Right lobe of liver (tissue), 6 donors: Measurements from ENCODE around the gene NUTM1. TPM values are rescaled to one million over a fixed set of nuclear protein-coding genes. Genes with fewer than 3 reads are reported as not detected.
A peak's percentile ranks its signal among the peaks of the same experiment; 100 is the strongest.

Experiments
- ATAC-seq, 4 donors: fragments of 200-7000 bp; cut with Tn5 transposase; one replicate each; pipeline ENCODE4 v1.9.1; 2020; ENCODE audit warnings: mild to moderate bottlenecking in 4 of 4, moderate library complexity in 4 of 4
- DNase-seq, 3 donors: peaks; one replicate each; pipeline ENCODE4 v3.0.0-alpha.2; 2020
- H3K27ac ChIP-seq, 3 donors: fragments of 200-600 bp; one replicate each; pipeline ENCODE4 v1.8.0; 2022
- H3K27me3 ChIP-seq, 2 donors: fragments of 200-600 bp; one replicate each; pipeline ENCODE4 v1.8.0; 2022
- H3K36me3 ChIP-seq, 4 donors: fragments of 200-600 bp; sonication (generic) in 1 of 4; one replicate each; pipeline versions ENCODE4 v1.5.1 to v1.8.0; 2017 to 2022; ENCODE audit warnings: control low read depth in 1 of 4
- H3K4me1 ChIP-seq, 4 donors: fragments of 200-600 bp; sonication (generic) in 1 of 4; one replicate each; pipeline versions ENCODE4 v1.5.1 to v1.8.0; 2017 to 2022; ENCODE audit warnings: control low read depth in 1 of 4
- H3K4me3 ChIP-seq, 3 donors: fragments of 200-600 bp; one replicate each; pipeline ENCODE4 v1.8.0; 2022
- H3K9me3 ChIP-seq, 4 donors: fragments of 200-600 bp; sonication (generic) in 1 of 4; one replicate each; pipeline versions ENCODE4 v1.5.1 to v1.8.0; 2017 to 2022; ENCODE audit warnings: control low read depth in 1 of 4
- POLR2A ChIP-seq: fragments of 450-650 bp; IDR thresholded peaks from one replicate; pipeline ENCODE4 v1.6.1; 2017; ENCODE audit warnings: antibody characterized with exemption, mild to moderate bottlenecking
- WGBS: methylation state at CpG from one replicate; pipeline ENCODE4 v1.1.6; 2018; ENCODE audit warnings: low coverage, low lambda C conversion rate; ENCODE audit not compliant: insufficient coverage; ENCODE audit errors: missing lambda C conversion rate; 5-methylcytosine and 5-hydroxymethylcytosine counted together
- intact Hi-C, 2 donors: fragments of 100-400 bp; cut with DNase I; formaldehyde crosslinking; loops; one replicate each; pipeline versions ENCODE4 v1.11.2 to v1.14.1; 2022
- total RNA-seq, 6 experiments: library from RNA; depleted of rRNA in 2 of 6; stranded (reverse); fragments of >200 nt in 2 of 6; fragmentation: NEBNext Ultra II Directional in 3 of 6; extraction: Animal tissue kit (Norgen Biotek cat#: 25700) in 3 of 6; gene quantifications; one replicate each; pipeline versions ENCODE4 v1.1.0 to v1.2.4, GENCODE V29; 2016 to 2023
- TF ChIP-seq, protein P1 (sequence below), 4 donors: fragments of 200-600 bp in 3 of 4; fragments of 450-650 bp in 1 of 4; IDR thresholded peaks; one replicate each; pipeline versions ENCODE4 v1.5.1 to v1.8.0; 2016 to 2022; ENCODE audit warnings: antibody characterized with exemption in 4 of 4, mild to moderate bottlenecking in 2 of 4
- donor health status: DM: no; HTN: yes; CAD: no.
- donor health status: DM: no; HTN: no; CAD: no.
- donor health status: DM: no; HTN: no; CAD: no.
- donor health status: DM: no; HTN: yes; CAD: no.
- donor health status: DM: no; HTN: yes; CAD: no.

NUTM1 gene
- total RNA-seq, 6 experiments from 2014 or later = not detected

DNA sequence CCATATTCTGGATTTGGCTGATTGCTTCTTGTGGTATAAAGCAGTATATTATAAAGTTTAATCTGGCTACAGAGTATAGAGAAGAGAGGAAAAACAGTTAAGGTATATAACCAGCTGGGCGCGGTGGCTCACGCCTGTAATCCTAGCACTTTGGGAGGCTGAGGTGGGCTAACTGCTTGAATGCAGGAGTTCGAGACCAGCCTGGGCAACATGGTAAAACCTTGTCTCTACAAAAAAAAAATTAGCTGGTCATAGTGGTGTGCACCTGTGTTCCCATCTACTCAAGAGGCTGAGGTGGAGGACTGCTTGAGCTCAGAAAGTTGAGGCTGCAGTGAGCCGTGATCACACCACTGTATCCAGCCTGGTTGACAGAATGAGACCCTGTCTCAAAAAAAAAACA lies 12.8 kb upstream of the NUTM1 start:
- 92% methylated on average over 5 of the region's 5 CpGs for WGBS

GRCh38 chr15:34331809-34332208 lies 11.3 kb upstream of the NUTM1 start:
- no peak for DNase-seq

More for the DNA sequence above, 12.8 kb upstream of the NUTM1 start:
- Histone ChIP-seq H3K36me3 (no peaks in the 10 kb centered on the region), H3K27ac (no peak overlapping the region), H3K9me3 (no peaks in the 10 kb centered on the region), H3K27me3 (no peaks in the 10 kb centered on the region), H3K4me1 (no peaks in the 10 kb centered on the region), H3K4me3 (no peak overlapping the region)
- TF ChIP-seq POLR2A = no peak
- TF ChIP-seq, protein P1, sequence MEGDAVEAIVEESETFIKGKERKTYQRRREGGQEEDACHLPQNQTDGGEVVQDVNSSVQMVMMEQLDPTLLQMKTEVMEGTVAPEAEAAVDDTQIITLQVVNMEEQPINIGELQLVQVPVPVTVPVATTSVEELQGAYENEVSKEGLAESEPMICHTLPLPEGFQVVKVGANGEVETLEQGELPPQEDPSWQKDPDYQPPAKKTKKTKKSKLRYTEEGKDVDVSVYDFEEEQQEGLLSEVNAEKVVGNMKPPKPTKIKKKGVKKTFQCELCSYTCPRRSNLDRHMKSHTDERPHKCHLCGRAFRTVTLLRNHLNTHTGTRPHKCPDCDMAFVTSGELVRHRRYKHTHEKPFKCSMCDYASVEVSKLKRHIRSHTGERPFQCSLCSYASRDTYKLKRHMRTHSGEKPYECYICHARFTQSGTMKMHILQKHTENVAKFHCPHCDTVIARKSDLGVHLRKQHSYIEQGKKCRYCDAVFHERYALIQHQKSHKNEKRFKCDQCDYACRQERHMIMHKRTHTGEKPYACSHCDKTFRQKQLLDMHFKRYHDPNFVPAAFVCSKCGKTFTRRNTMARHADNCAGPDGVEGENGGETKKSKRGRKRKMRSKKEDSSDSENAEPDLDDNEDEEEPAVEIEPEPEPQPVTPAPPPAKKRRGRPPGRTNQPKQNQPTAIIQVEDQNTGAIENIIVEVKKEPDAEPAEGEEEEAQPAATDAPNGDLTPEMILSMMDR (IDR thresholded peaks at IDR 0.05) = no peak
- DNase-seq (no peak), ATAC-seq (no peak)
- intact Hi-C loops = no loop called here

DNA sequence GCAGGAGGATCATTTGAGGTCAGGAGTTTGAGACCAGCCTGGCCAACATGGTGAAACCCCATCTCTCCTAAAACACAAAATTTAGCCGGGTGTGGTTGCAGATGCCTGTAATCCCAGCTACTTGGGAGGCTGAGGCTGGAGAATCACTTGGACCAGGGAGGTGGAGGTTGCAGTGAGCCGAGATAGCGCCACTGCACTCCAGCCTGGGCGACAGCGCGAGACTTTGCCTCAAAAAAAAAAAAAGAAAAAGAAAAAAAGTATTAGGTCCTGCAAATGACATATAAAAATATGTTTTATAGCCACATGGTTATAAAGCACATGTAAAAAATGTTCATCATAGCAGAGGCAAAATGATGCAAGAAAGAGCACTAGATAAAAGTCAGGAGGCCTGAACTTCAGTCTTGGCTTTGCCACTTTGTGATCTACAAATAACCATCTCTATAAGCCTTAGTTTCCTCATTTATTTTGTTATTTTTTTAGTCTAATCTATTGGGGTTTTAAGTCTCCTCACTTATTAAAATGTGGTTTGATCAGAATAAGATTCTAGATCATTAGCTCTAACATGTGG lies 10.5 kb upstream of the NUTM1 start:
- Histone ChIP-seq H3K27me3 (no peaks in the 10 kb centered on the region), H3K4me1 (peaks cover 0 to 3% (median 0%) of the 10 kb centered on the region in 4 donors), H3K4me3 (no peak overlapping the region), H3K9me3 (no peaks in the 10 kb centered on the region), H3K27ac (no peak overlapping the region), H3K36me3 (no peaks in the 10 kb centered on the region)
- intact Hi-C loops = no loop called here
- TF ChIP-seq, protein P1 (IDR thresholded peaks at IDR 0.05) = no peak
- no peak for TF ChIP-seq POLR2A
- 100% methylated on average over 6 of the region's 6 CpGs for WGBS
- DNase-seq (no peak), ATAC-seq (no peak)

More at GRCh38 chr15:34331809-34332208, 11.3 kb upstream of the NUTM1 start:
- peaks cover 0 to under 1% (median 0%) of the 10 kb centered on the region in 4 donors for H3K4me1 ChIP-seq
- no peak for TF ChIP-seq POLR2A
- TF ChIP-seq, protein P1 (IDR thresholded peaks at IDR 0.05) = no peak
- no peak for ATAC-seq
- WGBS = 73% methylated on average over 2 of the region's 2 CpGs
- H3K4me3 ChIP-seq = no peak overlapping the region
- H3K27ac ChIP-seq = no peak overlapping the region
- intact Hi-C loops = no loop called here
- H3K36me3 ChIP-seq = no peaks in the 10 kb centered on the region
- H3K27me3 ChIP-seq = no peaks in the 10 kb centered on the region
- H3K9me3 ChIP-seq = no peaks in the 10 kb centered on the region

DNA sequence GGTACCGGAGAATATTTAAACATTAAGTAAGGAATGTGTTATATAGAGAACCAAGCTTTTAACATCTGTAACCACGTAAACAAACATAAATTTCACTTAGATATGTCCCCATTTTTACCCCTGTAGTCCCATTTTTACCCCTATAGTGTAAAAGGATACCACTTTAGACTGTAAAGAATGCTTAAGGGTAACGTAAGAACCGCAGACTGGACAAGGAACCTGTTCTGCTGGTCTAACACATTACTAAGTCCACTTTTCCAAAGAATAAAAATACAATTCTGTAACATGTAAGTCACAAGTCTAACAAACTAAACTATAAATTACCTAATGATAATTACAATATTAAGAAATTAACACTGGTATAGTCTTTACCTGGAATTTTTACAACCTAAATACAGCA lies 8.4 kb upstream of the NUTM1 start:
- TF ChIP-seq POLR2A = no peak
- TF ChIP-seq, protein P1 (IDR thresholded peaks at IDR 0.05) = no peak
- Histone ChIP-seq H3K36me3 (no peaks in the 10 kb centered on the region), H3K4me1 (peaks cover 0 to 3% (median 0%) of the 10 kb centered on the region in 4 donors), H3K9me3 (no peaks in the 10 kb centered on the region), H3K27me3 (no peaks in the 10 kb centered on the region), H3K27ac (peak overlapping the region in 2 of 3 donors; percentile 43), H3K4me3 (no peak overlapping the region)
- DNase-seq (no peak), ATAC-seq (no peak)
- intact Hi-C loops = no loop called here
- WGBS = 68% methylated on average over 4 of the region's 4 CpGs
